Measurements from ENCODE around the gene MAP3K5.
A peak's percentile ranks its signal among the peaks of the same experiment; 100 is the strongest.
"Not testable (repeated sequence)": the region's sequence is repeated elsewhere in the genome, so short reads cannot be mapped to it uniquely, and the experiment has no call there.

Gene MAP3K5

DNA sequence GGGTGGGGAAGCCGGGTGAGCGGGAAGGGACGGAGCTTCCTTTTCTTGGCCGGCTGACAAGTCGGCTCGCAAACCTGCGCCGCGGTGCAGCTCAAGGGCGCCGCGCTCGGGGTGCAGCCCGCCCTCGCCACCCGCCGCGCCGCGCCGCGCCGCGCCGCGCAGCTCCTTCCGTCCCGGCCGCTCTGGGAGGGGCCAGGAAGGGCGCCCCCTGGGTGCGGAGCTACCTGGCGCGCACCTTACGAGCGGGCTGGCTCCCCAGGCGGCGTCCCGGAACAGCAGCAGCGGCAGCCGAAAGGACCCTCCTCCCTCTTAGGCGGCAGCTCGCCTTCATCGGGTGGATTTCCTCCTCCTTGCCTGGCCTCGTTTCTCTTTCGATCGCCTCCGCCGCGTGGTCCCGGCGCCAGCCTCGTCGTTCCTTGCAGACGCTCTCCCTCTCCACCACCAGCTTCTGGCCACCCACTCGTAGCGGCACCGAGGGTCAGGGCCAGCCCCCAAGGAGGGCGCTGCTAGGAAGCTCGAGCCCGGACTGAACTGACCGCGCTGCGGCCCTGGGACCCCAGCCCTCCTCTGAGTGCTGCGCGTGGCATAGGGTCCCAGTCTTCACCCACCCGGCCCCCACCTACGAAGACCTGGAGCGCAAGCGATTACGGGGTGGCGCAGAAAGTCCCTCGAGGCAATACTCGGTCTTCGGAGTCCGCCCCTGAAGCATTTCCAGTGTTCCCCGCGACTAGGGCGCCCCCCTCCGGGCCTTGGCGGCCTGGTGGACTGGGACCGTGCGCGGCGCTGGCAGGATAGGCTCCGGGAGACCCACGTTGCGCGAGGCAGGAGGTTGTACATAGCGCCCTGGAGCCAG is at the start of gene MAP3K5:
TSS of gene MAP3K5 (minus strand) at position 68 of the 853 bp plus-strand sequence. CDS start 320 bp downstream, outside the sequence.
- peak; percentile 77 to 97 (median 97) for DNase-seq

- no peak for DNase-seq
These were observed 48.2 kb upstream of the MAP3K5 start for GRCh38 chr6:136840276-136841001.

- no peak for DNase-seq
These were observed 39.7 kb upstream of the MAP3K5 start for GRCh38 chr6:136831873-136832562.

DNA sequence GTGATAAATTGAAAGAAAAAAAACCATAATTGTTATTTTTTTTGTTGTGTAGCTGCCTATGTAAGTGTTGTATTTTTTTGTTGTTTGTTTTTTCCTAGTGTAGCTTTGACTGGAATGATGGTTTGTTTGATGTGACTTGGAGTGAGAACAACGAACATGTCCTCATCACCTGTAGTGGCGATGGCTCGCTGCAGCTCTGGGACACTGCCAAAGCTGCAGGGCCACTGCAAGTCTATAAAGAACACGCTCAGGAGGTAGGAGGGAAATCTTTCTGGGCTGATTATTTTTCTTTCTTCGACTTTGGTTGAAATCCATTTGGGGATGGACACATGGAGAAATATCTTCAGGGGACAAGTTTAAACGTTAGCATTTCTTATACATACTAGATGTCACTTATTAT is 33.9 kb upstream of the MAP3K5 start:
- DNase-seq: no peak

DNA sequence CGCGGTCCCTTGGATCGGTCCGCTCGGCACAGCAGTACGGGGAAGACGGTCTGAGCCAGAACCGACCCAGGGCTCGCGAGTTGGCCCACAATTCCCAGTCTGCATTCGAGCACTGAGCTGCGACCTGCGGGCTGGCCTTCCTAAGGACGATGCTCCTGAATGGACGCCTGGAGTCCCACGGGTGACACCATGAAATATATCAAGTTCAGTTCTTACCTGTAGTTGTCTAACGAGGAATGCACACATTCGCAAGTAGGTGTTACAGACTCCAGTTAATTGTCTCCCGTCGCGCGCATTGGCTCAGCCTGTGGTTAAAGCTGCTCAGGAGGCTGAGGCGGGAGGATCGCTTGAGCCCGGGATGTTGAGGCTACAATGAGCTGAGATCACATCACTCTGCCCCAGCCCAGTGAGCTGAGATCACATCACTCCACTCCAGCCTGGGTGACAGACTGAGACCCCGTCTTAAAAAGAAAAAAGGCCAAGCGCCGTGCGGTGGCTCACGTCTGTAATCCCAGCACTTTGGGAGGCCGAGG is 30.9 kb upstream of the MAP3K5 start:
- no peak for DNase-seq

- peak; percentile 85 to 99 (median 98) for DNase-seq
These were observed 30.3 kb upstream of the MAP3K5 start, which contains the start of gene PEX7 for GRCh38 chr6:136822376-136823127. TSS of gene PEX7 (plus strand) at chr6:136822592. CDS start at chr6:136822666, 74 bp downstream.

- peak in 1 of 3 experiments; percentile 79 for DNase-seq
These were observed 29.7 kb upstream of the MAP3K5 start for GRCh38 chr6:136822046-136822375.

DNA sequence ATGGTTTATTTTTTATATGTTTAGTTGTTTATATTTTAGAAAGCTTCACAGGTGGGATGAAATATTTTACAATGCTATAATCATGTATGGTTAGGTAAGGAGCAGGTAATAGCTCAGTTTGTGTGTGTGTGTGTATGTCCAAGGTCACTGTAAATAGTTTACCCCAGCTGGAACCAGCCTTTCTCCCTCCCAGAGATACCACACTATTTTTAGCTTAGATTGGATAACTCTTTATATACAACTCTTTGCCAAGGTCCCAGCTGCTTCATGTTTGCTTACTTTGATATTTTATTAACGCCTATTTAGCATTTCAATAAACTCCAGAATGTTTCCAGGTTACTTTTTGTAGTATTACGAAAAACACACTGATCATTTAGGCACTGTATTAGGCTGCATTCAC is 28.3 kb upstream of the MAP3K5 start:
- DNase-seq: no peak

- DNase-seq: no peak
These were observed 24.4 kb upstream of the MAP3K5 start for GRCh38 chr6:136816656-136817055.

GRCh38 chr6:136815608-136816007 is 23.3 kb upstream of the MAP3K5 start:
- not testable (repeated sequence) for DNase-seq

GRCh38 chr6:136812174-136812573 is 19.9 kb upstream of the MAP3K5 start:
- DNase-seq: no peak

DNA sequence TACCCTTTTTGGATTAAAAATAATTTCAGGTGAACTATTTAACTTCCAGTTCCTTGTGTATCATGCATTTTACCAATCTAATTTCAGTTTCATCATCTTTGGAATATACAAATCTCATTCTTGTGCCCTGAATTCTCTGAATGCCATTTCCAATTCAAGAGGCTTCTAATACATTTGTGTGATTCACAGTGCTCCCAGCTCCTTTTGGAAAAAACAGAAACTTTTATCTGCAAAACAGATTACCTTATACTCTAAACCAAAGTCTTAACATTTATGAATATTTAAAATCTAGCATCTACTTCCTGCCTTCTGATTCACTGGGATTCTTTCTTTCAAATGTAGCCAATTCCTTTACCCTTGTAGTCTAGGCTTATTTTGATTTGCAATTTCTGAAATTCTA is 19.0 kb upstream of the MAP3K5 start:
- DNase-seq: no peak

DNA sequence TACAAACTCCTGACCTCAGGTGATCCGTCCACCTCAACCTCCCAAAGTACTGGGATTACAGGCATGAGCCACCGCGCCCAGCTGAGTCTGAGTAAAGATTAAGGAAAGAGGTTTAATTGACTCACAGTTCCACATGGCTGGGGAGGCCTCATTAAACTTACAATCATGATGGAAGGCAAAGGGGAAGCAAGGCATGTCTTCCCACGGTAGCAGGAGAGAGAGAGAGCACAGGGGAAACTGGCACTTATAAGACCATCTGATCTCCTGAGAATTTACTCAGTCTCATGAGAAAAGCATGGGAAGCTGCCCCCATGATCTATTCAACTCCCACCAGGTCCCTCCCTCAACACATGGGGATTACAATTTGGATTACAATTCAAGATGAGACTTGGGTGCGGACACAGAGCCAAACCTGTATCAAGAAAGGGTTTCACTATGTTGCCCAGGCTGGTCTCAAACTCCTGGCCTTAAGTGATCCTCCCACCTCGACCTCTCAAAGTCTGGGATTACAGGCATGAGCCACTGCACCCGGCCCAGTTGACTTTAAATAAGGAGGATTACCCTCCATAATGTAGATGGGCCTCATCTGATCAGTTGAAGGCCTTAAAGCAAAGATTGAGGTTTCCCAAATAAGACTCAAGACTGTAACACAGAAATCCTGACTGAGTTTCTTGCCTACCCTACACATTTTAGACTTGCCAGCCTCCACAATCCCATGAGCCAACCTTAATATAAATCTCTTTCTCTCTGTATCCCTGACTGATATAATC is 17.0 kb upstream of the MAP3K5 start:
- DNase-seq: no peak

DNA sequence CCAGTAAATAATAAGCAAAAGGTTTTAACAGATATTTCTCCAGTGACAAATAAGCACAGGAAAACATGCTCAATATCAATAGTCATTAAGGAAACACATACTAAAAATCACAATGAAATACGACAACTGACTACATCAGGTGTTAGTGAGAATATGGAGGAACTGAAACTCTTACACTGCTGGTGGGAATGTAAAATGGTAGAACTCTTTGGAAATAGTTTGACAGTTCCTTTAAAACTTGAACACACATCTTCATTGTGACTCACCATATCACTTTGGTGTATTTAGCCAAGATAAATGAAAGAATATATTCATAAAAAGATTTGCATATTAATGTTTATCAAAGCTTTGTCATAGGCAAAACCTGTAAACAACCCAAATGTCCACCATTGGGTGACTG is 11.3 kb upstream of the MAP3K5 start:
- DNase-seq: no peak

DNA sequence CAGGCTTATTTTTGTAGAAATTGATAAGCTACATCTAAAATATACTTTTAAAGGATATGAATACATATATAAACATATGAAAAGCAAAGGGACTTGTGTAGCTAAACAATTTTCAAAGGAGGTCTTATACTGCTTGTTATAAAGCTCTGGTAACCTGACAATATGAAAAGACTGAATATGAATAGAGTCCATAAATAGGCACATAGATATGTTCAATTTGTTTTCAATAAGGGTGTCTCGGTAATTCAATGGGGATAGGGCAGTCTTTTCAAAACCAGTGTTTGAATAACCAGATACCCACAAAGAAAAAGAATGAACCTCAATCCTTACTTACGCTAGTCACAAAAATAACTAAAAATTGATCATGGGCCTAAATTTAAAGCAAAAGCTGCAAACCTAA is 9.3 kb upstream of the MAP3K5 start:
- DNase-seq: no peak

DNA sequence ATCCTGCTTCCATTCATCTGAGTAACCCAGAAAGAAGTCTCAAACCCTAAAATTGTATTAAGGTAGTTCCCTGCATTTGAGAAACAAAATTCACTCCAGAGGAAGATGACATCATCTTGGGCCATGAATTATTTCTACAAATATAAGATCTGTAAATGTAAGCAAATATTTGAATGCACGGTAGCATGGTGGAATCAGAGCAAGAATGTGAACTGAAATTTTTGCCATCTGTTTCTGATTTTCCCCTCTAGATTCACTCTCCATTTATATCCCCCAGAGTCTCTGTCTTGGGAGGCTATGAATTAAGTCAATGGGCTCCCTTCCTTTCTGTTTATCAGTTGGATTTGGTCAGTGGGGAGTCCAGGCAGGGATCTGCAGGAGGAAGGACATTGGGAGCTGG is 5.8 kb upstream of the MAP3K5 start:
- no peak for DNase-seq

DNA sequence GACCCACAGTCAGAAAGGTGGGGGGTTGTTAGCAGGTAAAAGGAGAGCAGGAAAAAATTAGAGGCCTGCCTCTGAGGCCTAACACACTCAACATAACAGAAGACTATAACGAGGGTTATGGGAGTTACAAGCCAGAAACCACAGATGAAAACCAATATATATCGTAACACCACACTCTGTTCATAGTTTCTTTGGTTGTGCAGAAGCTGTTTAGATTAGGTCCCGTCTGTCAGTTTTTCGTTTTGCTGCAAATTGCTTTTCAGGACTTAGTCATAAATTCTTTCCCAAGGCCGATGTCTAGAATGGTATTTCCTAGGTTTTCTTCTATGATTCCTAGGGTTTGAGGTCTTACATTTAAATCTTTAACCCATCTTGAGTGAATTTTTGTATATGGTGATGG is 3.7 kb upstream of the MAP3K5 start:
- no peak for DNase-seq

- DNase-seq: no peak
These were observed 3.1 kb upstream of the MAP3K5 start for GRCh38 chr6:136795386-136795785.

GRCh38 chr6:136793363-136793762 is 1.1 kb upstream of the MAP3K5 start:
- no peak for DNase-seq

GRCh38 chr6:136792095-136792409 is 225 bp downstream of the MAP3K5 start:
- DNase-seq: no peak

- peak; percentile 20 to 93 (median 89) for DNase-seq
These were observed 782 bp downstream of the MAP3K5 start for GRCh38 chr6:136791296-136792094.
